Activated gamma-delta T cell treated with anti-CD3 and anti-CD28 coated beads, Interleukin-2, amount 50 U/mL, for 16 hours (primary cell): Measurements from ENCODE around the gene COL20A1.
"Not testable (repeated sequence)": the region's sequence is repeated elsewhere in the genome, so short reads cannot be mapped to it uniquely, and the experiment has no call there.

Experiments used
- DNase-seq: peaks from one replicate; pipeline ENCODE4 v3.0.0-alpha.2; 2020; ENCODE audit warnings: low read depth

Gene COL20A1

GRCh38 chr20:63334356-63334755 lies 41.4 kb downstream of the COL20A1 start:
- no peak for DNase-seq

- not testable (repeated sequence) for DNase-seq
These were observed 42.1 kb downstream of the COL20A1 start for GRCh38 chr20:63335060-63335459.

- no peak for DNase-seq
These were observed 42.7 kb downstream of the COL20A1 start for GRCh38 chr20:63335711-63336110.

GRCh38 chr20:63336232-63336752 lies 43.3 kb downstream of the COL20A1 start:
- no peak for DNase-seq

- no peak for DNase-seq
These were observed 44.9 kb downstream of the COL20A1 start for GRCh38 chr20:63337786-63338420.

DNA sequence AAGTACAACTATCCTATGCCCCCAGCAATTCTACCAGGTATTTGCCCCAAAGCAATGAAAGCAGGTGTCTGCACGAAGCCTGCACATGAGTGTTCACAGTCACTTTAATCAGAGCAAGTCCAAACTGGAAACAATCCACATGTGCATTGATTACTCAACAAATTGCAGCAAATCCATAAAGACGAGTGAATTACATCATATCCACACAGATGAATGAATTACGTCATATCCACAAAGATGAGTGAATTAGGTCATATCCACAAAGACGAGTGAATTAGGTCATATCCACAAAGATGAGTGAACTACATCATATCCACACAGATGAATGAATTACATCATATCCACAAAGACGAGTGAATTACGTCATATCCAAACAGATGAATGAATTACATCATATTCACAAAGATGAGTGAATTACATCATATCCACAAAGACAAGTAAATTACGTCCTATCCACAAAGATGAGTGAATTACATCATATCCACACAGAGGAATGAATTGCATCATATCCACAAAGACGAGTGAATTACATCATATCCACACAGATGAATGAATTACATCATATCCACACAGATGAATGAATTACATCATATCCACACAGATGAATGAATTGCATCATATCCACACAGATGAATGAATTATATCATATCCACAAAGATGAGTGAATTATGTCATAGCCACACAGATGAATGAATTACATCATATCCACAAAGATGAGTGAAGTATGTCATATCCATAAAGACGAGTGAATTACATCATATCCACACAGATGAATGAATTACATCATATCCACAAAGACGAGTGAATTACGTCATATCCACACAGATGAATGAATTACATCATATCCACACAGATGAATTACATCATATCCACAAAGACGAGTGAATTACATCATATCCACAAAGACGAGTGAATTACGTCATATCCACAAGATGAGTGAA lies 46.4 kb downstream of the COL20A1 start:
- DNase-seq: not testable (repeated sequence)

- DNase-seq: not testable (repeated sequence)
These were observed 47.2 kb downstream of the COL20A1 start for GRCh38 chr20:63340158-63340688.

- DNase-seq: no peak
These were observed 49.8 kb downstream of the COL20A1 start for GRCh38 chr20:63342561-63343459.

GRCh38 chr20:63343460-63344445 lies 50.8 kb downstream of the COL20A1 start:
- DNase-seq: no peak

- no peak for DNase-seq
These were observed 51.8 kb downstream of the COL20A1 start for GRCh38 chr20:63344616-63345327.

DNA sequence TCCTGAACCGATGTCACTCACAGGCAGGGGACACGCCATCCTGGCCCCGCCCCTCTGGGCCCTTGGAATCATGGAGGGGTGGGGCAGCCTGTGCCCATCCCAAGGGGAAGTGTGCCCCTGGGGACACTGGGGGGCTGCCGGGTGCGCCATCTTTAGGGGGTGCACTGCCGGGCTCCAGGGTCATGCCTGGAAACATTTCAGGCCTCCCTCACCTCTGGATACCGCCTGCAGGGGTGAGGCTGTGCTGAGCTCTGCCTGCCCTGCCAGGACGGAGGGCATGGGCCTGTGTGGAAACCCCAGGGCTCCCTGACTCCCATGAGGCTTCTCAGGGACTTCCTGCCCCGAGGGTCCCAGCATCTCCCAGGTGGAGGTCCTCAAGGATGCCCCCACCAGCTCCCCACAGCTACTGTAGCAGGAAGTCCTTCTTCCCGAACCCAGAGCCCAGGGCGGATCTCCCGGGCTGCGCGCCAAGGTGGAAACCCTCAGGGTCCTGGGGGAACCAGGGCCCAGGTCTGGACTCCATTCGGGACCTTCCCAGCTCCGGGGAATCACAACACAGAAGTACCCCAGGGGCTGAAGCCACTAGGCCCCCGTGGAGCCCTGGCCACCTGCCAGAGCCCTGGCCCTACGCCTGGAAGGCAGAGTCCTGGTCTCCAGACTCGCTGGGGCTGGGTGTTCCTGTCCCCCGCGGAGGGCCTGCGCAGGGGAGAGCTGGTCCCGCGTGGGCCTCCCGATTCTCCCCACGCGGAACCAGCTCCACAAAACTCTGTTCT lies 52.5 kb downstream of the COL20A1 start:
- DNase-seq: no peak

GRCh38 chr20:63346131-63347080 lies 53.4 kb downstream of the COL20A1 start:
- DNase-seq: no peak

DNA sequence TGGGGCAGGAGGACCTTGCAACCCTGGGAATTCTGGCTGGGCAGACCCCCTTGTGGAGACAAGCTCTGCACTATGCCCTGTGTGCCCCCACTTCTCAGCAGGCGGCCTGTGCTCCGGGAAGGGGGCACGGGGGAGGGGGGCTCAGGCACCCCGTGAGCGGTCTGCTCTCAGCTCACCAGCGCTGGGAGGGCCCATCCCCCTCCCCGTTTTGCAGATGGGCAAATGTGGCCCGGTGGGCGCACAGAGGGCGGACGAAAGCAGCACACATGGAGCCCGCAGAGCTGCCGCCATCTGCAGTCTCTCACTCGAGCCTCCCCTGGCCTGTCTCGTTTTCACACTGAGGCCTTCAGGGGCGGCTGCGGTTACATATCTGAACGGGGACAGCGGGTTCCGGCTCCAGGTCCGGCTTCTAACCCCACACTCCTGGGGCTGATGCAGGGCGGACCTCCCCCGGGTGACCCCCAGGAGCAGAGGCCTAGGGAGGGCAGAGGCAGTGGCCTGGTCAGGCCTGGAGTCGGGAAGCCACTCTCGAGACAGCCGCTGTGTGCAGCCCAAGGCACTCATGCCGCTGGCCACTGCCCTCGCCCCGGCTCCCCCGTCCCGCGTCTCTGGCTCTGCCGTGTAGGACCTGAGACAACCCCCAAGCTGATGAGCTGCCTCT lies 54.2 kb downstream of the COL20A1 start:
- DNase-seq: no peak

- no peak for DNase-seq
These were observed 55.2 kb downstream of the COL20A1 start for GRCh38 chr20:63347950-63348827.

GRCh38 chr20:63348828-63349515 lies 56.0 kb downstream of the COL20A1 start:
- no peak for DNase-seq

- no peak for DNase-seq
These were observed 56.5 kb downstream of the COL20A1 start for GRCh38 chr20:63349516-63349895.
